SU-DHL-6 (cell line): Measurements from ENCODE around the gene CLK2.

Experiments used
- EZH2phosphoT487 ChIP-seq: fragments of 200-600 bp; sonication (generic), shearing (Covaris generic); conservative IDR thresholded peaks from 2 replicates; pipeline ENCODE4 v1.6.1; 2018; ENCODE audit warnings: mild to moderate bottlenecking, antibody characterized with exemption, low read length, moderate library complexity, mixed read lengths
- TF ChIP-seq, protein P1 (sequence below): fragments of 200-600 bp; sonication (generic); IDR thresholded peaks from one replicate; pipeline ENCODE4 v1.5.1; 2017; ENCODE audit warnings: antibody characterized with exemption, mild to moderate bottlenecking, low read length, moderate library complexity; ENCODE audit not compliant: insufficient read depth, poor library complexity, severe bottlenecking

DNA sequence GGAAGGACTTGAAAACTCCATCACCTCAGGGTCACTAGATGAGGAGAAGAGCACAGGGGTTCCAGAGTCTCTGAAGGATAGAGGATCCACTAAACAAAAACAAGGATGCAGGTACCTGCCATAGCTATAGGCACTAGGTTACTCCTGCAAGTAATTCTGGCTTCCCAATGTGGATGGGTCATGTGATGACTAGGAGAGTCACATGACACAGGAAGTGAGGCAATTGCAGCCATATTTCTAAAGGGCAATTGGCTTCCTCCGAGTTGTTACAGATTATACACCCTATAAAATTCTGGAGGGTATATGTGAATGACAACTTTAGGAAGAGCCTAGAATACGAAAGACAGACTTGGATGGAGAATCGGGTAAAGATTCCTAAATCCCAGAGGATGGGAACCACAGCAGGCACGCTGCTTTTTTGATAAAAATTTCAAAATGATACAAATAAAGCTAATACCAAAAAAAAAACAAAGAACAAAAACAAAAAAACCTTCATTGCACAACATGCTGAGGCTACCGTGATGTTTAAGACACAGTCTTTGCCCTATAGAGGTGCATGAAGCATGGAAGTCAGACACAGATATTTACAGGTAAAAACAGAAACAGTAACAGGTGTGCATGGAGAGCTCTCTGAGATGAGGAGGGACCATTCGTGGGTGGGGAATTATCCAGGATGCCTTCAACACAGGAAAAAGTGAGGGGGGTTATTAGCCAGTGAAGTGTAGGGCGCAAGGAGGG lies 54.3 kb downstream of the CLK2 start:
- TF ChIP-seq, protein P1, sequence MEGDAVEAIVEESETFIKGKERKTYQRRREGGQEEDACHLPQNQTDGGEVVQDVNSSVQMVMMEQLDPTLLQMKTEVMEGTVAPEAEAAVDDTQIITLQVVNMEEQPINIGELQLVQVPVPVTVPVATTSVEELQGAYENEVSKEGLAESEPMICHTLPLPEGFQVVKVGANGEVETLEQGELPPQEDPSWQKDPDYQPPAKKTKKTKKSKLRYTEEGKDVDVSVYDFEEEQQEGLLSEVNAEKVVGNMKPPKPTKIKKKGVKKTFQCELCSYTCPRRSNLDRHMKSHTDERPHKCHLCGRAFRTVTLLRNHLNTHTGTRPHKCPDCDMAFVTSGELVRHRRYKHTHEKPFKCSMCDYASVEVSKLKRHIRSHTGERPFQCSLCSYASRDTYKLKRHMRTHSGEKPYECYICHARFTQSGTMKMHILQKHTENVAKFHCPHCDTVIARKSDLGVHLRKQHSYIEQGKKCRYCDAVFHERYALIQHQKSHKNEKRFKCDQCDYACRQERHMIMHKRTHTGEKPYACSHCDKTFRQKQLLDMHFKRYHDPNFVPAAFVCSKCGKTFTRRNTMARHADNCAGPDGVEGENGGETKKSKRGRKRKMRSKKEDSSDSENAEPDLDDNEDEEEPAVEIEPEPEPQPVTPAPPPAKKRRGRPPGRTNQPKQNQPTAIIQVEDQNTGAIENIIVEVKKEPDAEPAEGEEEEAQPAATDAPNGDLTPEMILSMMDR: no peak
- TF ChIP-seq EZH2phosphoT487: no peak
